22Rv1 (cell line): ENCODE results near the gene GCNT4.

Experiments used
- CTCF ChIP-seq: fragments of 450-650 bp; IDR thresholded peaks from 2 replicates; pipeline ENCODE4 v1.5.1; 2017; ENCODE audit warnings: mild to moderate bottlenecking
- ZFX ChIP-seq: fragments of 450-650 bp; IDR thresholded peaks from 2 replicates; pipeline ENCODE4 v1.6.1; 2017; ENCODE audit warnings: antibody characterized with exemption, borderline replicate concordance

- TF ChIP-seq CTCF: peak; percentile 28
- TF ChIP-seq ZFX: no peak
Measured at GRCh38 chr5:75053304-75054133, 1.2 kb upstream of the GCNT4 start.
